ENCODE results near the gene SYDE1.
"Not testable (repeated sequence)": the region's sequence is repeated elsewhere in the genome, so short reads cannot be mapped to it uniquely, and the experiment has no call there.

SYDE1 gene, protein sequence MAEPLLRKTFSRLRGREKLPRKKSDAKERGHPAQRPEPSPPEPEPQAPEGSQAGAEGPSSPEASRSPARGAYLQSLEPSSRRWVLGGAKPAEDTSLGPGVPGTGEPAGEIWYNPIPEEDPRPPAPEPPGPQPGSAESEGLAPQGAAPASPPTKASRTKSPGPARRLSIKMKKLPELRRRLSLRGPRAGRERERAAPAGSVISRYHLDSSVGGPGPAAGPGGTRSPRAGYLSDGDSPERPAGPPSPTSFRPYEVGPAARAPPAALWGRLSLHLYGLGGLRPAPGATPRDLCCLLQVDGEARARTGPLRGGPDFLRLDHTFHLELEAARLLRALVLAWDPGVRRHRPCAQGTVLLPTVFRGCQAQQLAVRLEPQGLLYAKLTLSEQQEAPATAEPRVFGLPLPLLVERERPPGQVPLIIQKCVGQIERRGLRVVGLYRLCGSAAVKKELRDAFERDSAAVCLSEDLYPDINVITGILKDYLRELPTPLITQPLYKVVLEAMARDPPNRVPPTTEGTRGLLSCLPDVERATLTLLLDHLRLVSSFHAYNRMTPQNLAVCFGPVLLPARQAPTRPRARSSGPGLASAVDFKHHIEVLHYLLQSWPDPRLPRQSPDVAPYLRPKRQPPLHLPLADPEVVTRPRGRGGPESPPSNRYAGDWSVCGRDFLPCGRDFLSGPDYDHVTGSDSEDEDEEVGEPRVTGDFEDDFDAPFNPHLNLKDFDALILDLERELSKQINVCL

GRCh38 chr19:15107061-15108010 lies at the start of gene SYDE1:
Gene SYDE1, plus strand, starts transcription at chr19:15107401. Its CDS starts 33 bp downstream, at chr19:15107434.
- peak; percentile 88 for DNase-seq

DNA sequence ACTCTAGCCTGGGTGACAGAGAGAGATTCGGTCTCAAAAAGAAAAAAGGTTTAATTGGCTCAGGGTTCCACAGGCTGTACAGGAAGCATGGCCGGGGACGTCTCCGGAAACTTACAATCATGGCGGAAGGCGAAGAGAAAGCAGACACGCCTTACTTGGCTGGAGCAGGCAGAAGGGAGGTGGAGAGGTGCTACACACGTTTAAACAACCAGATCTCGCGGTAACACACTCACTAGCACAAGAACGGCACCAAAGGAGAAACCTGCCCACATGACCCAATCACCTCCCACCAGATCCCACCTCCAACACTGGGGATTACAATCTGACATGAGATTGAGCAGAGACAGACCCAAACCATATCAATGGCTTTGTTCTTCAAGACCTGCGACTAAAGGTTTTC lies 45.2 kb upstream of the SYDE1 start:
- DNase-seq = no peak

DNA sequence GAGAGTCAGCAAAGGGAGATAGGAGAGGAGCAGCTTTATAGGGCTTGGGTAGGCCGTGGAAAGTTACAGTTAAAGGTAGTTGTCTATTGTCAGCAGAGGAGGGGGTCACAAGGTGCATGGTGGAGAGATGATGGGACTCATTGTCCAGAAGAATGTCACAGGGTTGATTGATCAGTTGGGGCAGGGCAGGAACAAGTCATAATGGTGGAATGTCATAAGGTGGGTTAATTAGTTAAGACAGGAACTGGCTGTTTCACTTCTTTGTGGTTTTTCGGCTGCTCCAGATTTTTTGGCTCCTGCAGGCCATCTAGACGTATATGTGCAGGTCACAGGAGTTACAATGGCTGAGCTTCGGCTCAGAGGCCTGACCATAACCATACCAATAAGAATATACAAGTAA lies 36.8 kb upstream of the SYDE1 start:
- DNase-seq = not testable (repeated sequence)

DNA sequence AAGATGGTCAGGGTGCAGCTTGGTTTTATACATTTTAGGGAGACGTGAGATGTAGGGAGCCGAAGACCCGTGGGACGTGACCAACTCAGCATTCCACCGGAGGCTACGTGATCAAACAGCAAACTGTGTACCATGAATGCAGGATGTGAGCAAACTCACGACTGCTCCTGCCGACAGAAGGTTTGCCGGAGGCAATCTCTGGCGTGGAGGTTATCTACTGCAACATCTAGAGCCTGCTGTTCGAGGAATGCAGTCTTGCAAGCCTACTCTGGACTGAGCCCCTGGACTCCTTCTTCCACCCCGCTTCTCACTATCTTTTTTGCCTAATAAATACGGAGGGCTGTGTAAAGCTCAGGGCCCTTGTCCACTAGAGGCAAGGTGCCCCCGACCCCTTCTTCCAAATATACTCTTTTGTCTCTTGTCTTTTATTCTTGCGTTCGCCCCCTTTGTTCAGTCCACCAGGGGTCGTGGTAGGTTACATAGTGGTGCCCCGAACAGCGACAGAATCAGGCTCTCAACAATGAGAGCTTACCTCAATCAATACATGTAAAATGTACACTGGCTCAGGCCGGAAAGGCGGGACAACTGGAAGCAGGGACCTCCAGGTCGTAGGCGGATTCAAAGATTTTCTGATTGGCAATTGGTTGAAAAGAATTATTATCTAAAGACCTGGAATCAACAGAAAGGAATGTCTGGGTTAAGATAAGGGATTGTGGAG lies 34.1 kb upstream of the SYDE1 start:
- no peak for DNase-seq

GRCh38 chr19:15074371-15074770 lies 32.8 kb upstream of the SYDE1 start:
- no peak for DNase-seq

GRCh38 chr19:15075806-15076205 lies 31.4 kb upstream of the SYDE1 start:
- DNase-seq = no peak

DNA sequence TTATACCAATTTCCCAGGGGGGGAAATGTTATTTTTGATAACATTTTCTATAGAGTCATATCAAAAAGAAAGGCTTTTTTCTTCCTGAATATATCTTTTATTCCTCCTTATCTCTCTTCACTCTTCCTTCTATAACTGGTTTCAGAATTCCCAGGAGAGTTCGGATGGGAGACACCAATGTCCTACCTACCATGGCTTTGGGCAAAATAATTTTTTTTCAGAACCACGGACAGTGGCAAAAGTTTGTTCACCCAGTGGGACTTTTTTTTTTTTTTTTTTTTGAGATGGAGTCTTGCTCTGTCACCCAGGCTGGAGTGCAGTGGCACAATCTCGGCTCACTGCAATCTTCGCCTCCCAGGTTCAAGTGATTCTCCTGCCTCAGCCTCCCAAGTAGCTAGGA lies 27.2 kb upstream of the SYDE1 start:
- not testable (repeated sequence) for DNase-seq

GRCh38 chr19:15081911-15082310 lies 25.3 kb upstream of the SYDE1 start, which contains the start of gene OR1I1:
Gene OR1I1, plus strand, starts transcription at chr19:15082211. Its CDS starts 4,855 bp downstream, at chr19:15087066.
- no peak for DNase-seq

DNA sequence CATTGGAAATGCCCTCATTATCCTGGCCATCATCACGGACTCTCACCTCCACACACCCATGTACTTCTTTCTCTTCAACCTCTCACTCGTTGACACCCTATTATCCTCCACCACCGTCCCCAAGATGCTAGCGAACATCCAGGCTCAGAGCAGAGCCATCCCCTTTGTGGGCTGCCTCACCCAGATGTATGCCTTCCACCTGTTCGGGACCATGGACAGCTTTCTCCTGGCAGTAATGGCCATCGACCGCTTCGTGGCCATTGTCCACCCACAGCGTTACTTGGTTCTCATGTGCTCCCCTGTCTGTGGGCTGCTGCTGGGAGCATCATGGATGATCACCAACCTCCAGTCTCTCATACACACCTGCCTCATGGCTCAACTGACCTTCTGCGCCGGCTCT lies 20.0 kb upstream of the SYDE1 start:
- no peak for DNase-seq

DNA sequence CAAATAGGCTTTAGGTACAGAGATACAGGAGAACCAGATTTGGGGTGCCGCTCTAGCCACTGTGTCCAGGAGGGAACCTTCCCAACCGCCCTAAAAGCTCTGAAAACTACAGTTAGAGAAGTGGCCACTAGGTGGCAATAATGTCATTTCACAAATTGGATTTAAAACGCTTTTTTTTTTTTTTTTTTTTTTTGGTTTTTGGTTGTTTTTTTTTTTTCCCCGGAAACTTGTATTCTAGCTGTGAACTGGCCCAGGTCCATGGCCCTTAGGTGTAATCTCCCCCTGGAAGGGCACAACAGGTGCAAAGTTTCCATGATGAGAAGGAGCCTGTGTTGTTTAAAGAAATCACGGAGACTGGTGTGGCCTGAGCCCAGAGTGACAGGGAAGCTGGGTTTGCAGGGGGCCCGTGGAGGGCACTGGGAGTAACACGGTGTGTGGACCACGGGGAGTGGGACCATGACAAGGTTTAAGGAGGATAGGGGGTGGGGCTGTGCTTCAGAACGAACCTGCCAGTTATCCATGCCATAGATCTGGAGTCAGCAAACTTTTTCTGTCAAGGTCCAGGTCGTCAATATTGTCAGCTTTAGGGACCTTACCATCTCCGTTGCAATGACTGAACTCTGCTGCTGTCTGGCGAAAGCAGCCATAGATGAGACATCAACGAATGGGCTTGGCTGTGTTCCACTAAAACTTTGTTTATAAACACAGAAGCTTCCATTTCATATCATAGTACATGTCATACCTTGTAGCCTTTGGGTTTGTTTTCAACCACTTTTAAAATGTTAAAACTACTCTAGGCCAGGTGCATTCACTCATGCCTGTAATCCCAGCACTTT lies 15.1 kb upstream of the SYDE1 start:
- DNase-seq = peak; percentile 74

DNA sequence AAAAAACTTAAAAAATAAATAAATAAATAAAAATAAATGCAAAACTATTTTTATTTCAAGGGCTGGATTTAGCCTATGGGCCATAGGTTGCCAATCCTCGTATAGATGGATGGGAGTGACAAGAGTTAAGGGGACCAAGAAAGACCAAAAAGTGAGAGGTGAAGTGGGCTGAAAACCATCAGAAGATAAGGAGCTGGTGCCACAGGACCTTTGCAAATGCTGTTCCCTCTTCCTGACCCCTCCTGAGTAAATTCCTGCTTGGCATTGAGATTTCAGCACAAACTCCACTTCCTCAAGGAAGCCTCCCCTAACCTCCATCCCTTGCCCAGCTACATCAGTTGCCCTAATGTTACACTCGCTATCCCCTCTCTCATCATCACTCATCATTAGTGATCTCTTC lies 14.2 kb upstream of the SYDE1 start:
- DNase-seq = no peak

DNA sequence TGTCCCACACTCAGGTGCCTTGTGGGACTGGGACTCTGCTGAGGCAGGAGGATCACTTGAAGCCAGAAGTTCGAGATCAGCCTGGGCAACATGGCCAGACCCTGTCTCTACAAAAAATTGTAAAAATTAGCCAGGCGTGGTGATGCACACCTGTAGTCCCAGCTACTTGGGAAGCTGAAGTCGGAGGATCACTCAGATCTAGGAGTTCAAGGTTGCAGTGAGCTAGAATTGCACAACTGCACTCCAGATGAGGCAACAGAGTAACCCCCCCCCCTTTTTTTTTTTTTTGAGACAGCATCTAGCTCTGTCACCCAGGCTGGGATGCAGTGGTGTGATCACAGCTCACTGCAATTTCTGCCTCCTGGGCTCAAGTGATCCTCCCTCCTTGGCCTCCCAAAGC lies 11.0 kb upstream of the SYDE1 start:
- no peak for DNase-seq

- DNase-seq = not testable (repeated sequence)
These were observed 9.2 kb upstream of the SYDE1 start for GRCh38 chr19:15097980-15098379.

DNA sequence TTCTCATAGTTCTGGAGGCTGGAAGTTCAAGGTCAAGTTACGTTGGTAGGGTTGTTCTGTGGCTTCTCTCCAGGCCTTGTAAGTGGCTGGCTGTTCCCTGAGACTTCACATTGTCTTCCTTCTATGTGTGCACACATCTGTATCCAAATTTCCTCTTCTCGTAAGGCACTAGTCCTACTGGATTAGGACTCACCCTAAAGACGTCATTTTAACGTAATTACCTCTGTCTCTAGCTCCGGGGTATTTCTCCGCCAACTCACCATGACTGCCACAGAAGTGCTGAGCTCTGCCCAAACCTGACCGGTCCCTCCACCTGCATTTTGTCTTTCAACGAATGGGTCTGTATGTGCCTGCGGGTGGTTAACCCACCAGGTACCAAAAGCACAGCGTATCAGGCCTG lies 8.7 kb upstream of the SYDE1 start:
- no peak for DNase-seq

DNA sequence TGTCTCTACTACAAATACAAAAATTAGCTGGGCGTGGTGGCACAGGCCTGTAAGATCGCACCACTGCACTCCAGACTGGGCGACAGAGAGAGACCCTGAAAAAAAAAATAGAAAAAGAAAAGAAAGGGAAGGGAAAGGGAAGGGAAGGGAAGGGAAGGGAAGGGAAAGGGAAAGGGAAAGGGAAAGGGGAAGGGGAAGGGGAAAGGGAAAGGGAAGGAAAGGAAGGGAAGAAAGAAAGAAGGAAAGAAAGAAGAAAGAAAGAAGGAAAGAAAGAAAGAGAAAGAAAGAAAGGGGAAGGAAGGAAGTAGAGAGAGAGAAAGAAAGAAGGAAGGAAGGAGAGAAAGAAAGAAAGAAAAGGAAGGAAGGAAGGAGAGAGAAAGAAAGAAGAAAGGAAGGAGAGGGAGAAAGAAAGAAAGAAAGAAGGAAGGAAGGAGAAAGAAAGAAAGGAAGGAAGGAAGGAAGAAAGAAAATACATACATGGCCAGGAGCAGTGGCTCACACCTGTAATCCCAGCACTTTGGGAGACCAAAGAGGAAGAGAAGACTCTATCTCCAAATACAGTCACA lies 8.1 kb upstream of the SYDE1 start:
- DNase-seq = no peak

- peak; percentile 25 for DNase-seq
These were observed 5.6 kb upstream of the SYDE1 start for GRCh38 chr19:15101479-15102082.

DNA sequence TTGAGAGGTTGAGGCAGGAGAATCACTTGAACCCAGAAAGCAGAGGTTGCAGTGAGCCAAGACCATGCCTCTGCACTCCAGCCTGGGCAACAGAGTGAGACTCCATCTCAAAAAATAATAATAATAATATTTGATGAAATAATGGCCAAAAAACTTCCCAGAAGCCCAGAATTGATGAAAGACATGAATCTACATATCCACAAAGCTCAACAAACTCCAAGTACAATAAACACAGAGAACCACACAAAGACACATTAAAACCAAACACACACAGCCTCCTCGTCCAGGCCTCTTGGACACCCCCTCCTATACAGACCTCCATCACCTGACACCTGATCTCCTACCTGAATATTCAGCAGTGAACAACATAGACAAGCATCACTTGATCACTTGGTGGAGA lies 3.2 kb upstream of the SYDE1 start:
- DNase-seq = no peak

GRCh38 chr19:15104411-15104810 lies 2.8 kb upstream of the SYDE1 start:
- DNase-seq = no peak

GRCh38 chr19:15105044-15105443 lies 2.2 kb upstream of the SYDE1 start:
- DNase-seq = no peak

DNA sequence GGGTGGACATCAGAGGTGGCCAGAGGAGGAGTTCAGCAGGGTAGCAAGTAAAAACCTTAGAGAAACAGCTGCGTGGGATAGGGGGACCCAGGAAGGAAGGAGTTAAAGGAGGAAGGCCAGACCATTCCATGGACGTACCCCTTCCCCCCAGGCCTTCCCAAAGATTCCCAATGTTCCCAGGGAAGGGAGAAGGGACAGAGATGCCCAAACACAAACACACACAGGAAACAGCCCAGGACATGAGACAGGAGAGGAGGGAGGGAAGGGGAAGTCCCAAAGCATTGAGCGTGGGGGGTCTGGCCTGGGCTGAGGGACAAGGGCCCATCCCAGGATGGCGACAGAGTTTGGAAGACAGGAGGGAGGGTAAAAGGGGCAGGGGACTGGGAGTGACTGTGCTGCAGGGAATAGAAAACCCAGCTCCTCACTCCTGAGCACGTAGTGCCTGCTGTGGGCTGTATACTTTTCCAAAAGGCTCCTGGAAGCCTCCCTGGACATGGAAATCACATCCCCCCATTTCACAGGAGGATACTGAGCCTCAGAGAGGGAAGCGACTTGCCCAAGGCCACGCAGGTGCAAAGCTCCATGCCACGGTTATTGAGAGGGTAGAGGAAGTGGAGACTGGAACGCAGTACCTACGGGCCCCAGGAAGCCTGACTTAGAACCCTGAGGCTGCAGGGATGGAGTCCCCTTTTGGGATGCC lies 1.1 kb downstream of the SYDE1 start:
- DNase-seq = no peak

All from fibroblast of upper back skin (primary cell).